ENCODE measurements around the gene BAIAP3. TPM values are rescaled to one million over a fixed set of nuclear protein-coding genes. Genes with fewer than 3 reads are reported as not detected.

Gene BAIAP3
- total and polyA plus RNA-seq, 2 donors (not counting 3 experiments of a cell fraction or from before 2014, with no cell fraction given): 0.36 to 0.66 TPM

DNA sequence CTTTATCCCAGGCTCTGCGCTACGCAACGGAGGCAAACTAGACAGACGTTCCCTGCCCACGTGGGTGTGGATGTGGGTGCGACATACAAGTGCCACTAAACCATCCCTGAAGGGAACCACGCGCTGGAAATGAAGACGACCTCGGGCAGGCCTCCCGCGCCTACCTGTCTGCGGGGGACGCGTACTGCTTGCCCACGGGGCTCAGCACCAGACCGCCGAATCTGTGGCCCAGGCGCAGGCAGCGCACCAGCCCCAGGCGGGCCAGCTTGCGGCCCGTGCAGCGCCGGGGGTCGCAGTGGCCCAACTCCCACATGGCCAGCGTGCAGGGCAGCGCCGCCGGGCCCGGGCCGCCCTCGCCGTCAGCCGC lies 17.8 kb downstream of the BAIAP3 start:
- peak overlapping the region; percentile 61 to 84 (median 69) for H3K4me3 ChIP-seq (replicated peaks in 1 of 3; ENCODE audit: insufficient read depth in 1 of 3, low read depth in 1 of 3, low read length in 3 of 3)
- H3K4me2 ChIP-seq (ENCODE audit: insufficient read depth, low read length): peak overlapping the region; percentile 87
- no peaks in the 10 kb centered on the region for H3K9me3 ChIP-seq (replicated peaks; ENCODE audit: control insufficient read depth, insufficient read depth, low read length)
- peaks cover 13% of the 10 kb centered on the region for H3K4me1 ChIP-seq (ENCODE audit: control insufficient read depth, extremely low read depth, insufficient read depth, low read length)
- H3K9ac ChIP-seq (replicated peaks; ENCODE audit: extremely low read depth, insufficient read depth, low read length): peak overlapping the region; percentile 72
- peak overlapping the region; percentile 69 for H2AFZ ChIP-seq (ENCODE audit: low read depth, low read length)
- TF ChIP-seq FOS (IDR thresholded peaks at IDR 0.05; ENCODE audit: borderline replicate concordance, insufficient read depth, low read length): no peak
- TF ChIP-seq JUN (IDR thresholded peaks at IDR 0.05; ENCODE audit: borderline replicate concordance, insufficient read depth, insufficient read length, low read depth): no peak
- TF ChIP-seq GATA2 (IDR thresholded peaks at IDR 0.05; ENCODE audit: insufficient read depth, insufficient read length, low read depth, low read length): no peak
- TF ChIP-seq POLR2A (IDR thresholded peaks at IDR 0.05; ENCODE audit: low read depth, low read length): no peak
- TF ChIP-seq MYC (IDR thresholded peaks at IDR 0.05; ENCODE audit: low read depth, low read length): no peak
- TF ChIP-seq EZH2 (IDR thresholded peaks at IDR 0.05; ENCODE audit: borderline replicate concordance, low read depth, low read length, severe bottlenecking): no peak
- no peak for FAIRE-seq
- TSS peak; percentile 35 for BruUV-seq (replicated peaks)
- intact Hi-C loops (cut with micrococcal nuclease) (no loop called here), dilution Hi-C loops (cut with MboI; ENCODE audit: extremely low pct_ligation_motif_present, low sequenced_read_pairs) (no loop called here)
- no peak for DNase-seq (ENCODE audit: low read depth, low spot score)
- peaks cover 49% of the 10 kb centered on the region for H3K79me2 ChIP-seq (ENCODE audit: control insufficient read depth, insufficient read depth, low read length)
- H3K36me3 ChIP-seq (ENCODE audit: control insufficient read depth in 2 of 2, extremely low read depth in 1 of 2, insufficient read depth in 2 of 2, low read length in 2 of 2): peaks cover 0 to 11% of the 10 kb centered on the region in 2 experiments
- no peaks in the 10 kb centered on the region for H4K20me1 ChIP-seq (replicated peaks; ENCODE audit: control insufficient read depth, extremely low read depth, insufficient read depth, low read length)
- POLR2A ChIA-PET: no interaction called here
- peak overlapping the region; percentile 3 for H3K27ac ChIP-seq (ENCODE audit: insufficient read depth, low read depth, low read length)
- H3K9me1 ChIP-seq (replicated peaks; ENCODE audit: control insufficient read depth, extremely low read depth, insufficient read depth, low read length): no peaks in the 10 kb centered on the region
- H3K27me3 ChIP-seq (ENCODE audit: control insufficient read depth in 2 of 2, insufficient read depth in 2 of 2, low read length in 2 of 2): no peaks in the 10 kb centered on the region
- CTCF ChIA-PET: interaction anchor here (1.5 kb wide), 1 partner anchor 12 kb away, joined by 4 read pairs; no protein-coding TSS in a partner anchor

DNA sequence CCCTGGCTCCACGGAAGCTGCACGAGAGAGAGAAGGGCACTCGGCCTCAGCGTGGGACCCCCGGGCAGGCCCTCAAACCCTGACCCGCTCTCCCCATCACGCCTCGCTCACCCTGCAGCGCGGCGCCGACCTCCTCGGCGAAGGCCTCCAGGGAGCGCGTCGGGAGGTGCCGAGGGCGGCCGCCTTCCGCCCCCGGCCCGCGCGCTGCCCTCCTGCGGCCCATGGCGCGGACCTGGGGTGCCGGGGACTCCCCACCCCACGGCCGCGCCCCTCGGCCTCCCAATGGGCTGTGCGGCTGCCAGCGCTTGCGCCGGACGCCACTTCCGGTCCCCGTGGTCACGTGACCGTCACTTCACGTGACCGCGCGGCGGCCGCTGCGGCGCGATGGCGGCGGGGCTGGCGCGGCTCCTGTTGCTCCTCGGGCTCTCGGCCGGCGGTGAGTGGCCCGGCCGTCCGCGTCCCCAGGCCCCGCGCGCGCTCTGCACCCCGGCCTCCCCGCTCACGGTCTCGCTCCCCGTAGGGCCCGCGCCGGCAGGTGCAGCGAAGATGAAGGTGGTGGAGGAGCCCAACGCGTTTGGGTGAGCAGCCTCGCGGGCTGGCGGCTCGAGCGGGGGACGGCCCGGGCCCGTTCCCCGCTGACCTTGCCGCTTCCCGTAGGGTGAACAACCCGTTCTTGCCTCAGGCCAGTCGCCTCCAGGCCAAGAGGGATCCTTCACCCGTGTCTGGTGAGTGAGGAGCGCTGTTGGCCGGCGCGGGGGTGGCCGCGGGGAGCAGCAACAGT lies 18.3 kb downstream of the BAIAP3 start, which contains the start of the genes GNPTG and TSR3:
GNPTG (plus strand) TSS at position 350 of the 781 bp plus-strand sequence; CDS start at position 385, 35 bp downstream.
TSR3 (minus strand) TSS at position 297 of the 781 bp plus-strand sequence; CDS start at position 223, 74 bp downstream.
- Histone ChIP-seq H2AFZ (ENCODE audit: low read depth, low read length) (peak within 1 kb of the TSS; percentile 69), H3K4me3 (replicated peaks in 1 of 3; ENCODE audit: insufficient read depth in 1 of 3, low read depth in 1 of 3, low read length in 3 of 3) (peak within 1 kb of the TSS; percentile 61 to 84 (median 69)), H3K9me3 (replicated peaks; ENCODE audit: control insufficient read depth, insufficient read depth, low read length) (no peaks in the 10 kb centered on the region), H3K4me2 (ENCODE audit: insufficient read depth, low read length) (peak within 1 kb of the TSS; percentile 94), H3K9ac (replicated peaks; ENCODE audit: extremely low read depth, insufficient read depth, low read length) (peak within 1 kb of the TSS; percentile 72), H3K36me3 (ENCODE audit: control insufficient read depth in 2 of 2, extremely low read depth in 1 of 2, insufficient read depth in 2 of 2, low read length in 2 of 2) (peaks cover 0 to 11% of the 10 kb centered on the region in 2 experiments), H3K9me1 (replicated peaks; ENCODE audit: control insufficient read depth, extremely low read depth, insufficient read depth, low read length) (no peaks in the 10 kb centered on the region), H3K27ac (ENCODE audit: insufficient read depth, low read depth, low read length) (peak within 1 kb of the TSS; percentile 3), H3K27me3 (ENCODE audit: control insufficient read depth in 2 of 2, insufficient read depth in 2 of 2, low read length in 2 of 2) (no peaks in the 10 kb centered on the region), H4K20me1 (replicated peaks; ENCODE audit: control insufficient read depth, extremely low read depth, insufficient read depth, low read length) (no peaks in the 10 kb centered on the region), H3K4me1 (ENCODE audit: control insufficient read depth, extremely low read depth, insufficient read depth, low read length) (peaks cover 13% of the 10 kb centered on the region), H3K79me2 (ENCODE audit: control insufficient read depth, insufficient read depth, low read length) (peaks cover 51% of the 10 kb centered on the region)
- peak; percentile 65 for FAIRE-seq
- no TSS peak for BruUV-seq (replicated peaks)
- TF ChIP-seq, protein P1, sequence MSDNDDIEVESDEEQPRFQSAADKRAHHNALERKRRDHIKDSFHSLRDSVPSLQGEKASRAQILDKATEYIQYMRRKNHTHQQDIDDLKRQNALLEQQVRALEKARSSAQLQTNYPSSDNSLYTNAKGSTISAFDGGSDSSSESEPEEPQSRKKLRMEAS (IDR thresholded peaks at IDR 0.05; ENCODE audit: insufficient read depth, insufficient read length): peak; percentile 94
- TF ChIP-seq POLR2AphosphoS5 (IDR thresholded peaks at IDR 0.05; ENCODE audit: insufficient read depth, low read depth, low read length) (peak; percentile 96), FOS (IDR thresholded peaks at IDR 0.05; ENCODE audit: borderline replicate concordance, insufficient read depth, low read length) (no peak), POLR2A (IDR thresholded peaks at IDR 0.05; ENCODE audit: low read depth, low read length) (peak; percentile 82)
- CTCF ChIA-PET: interaction anchor here (1.5 kb wide), 1 partner anchor 11 kb away, joined by 4 read pairs; no protein-coding TSS in a partner anchor
- dilution Hi-C loops (cut with MboI; ENCODE audit: extremely low pct_ligation_motif_present, low sequenced_read_pairs) (no loop called here), intact Hi-C loops (cut with micrococcal nuclease) (no loop called here)
- DNase-seq (ENCODE audit: low read depth, low spot score): peak; percentile 81
- POLR2A ChIA-PET: no interaction called here
